Brain microvascular endothelial cell (primary cell): Measurements from ENCODE around the gene STAU1.

Source experiments
- DNase-seq: peaks from one replicate; pipeline ENCODE4 v3.0.0-alpha.2; 2020
- H3K27ac ChIP-seq: fragments of 250-450 bp; sonication (Bioruptor Pico); 2 replicates; pipeline ENCODE4 v1.5.1; 2020; ENCODE audit warnings: mild to moderate bottlenecking, moderate library complexity
- H3K27me3 ChIP-seq: fragments of 250-450 bp; sonication (Bioruptor Pico); replicated peaks from 2 replicates; pipeline ENCODE4 v1.5.1; 2020; ENCODE audit warnings: mild to moderate bottlenecking
- H3K36me3 ChIP-seq: fragments of 250-450 bp; sonication (Bioruptor Pico); replicated peaks from 2 replicates; pipeline ENCODE4 v1.5.1; 2020; ENCODE audit warnings: mild to moderate bottlenecking
- H3K4me3 ChIP-seq: 2 replicates; pipeline ENCODE4 v1.5.1; 2011; ENCODE audit warnings: low read depth, mild to moderate bottlenecking, control low read depth, low read length, moderate library complexity
- CTCF ChIP-seq: IDR thresholded peaks from 2 replicates; pipeline ENCODE4 v1.5.1; 2011; ENCODE audit warnings: low read depth, mild to moderate bottlenecking, moderate library complexity, low read length, control low read depth, inconsistent platforms; ENCODE audit errors: missing control alignments
- in situ Hi-C: cut with HindIII; loops from 2 replicates; pipeline ENCODE4 v1.10.0; 2017; ENCODE audit warnings: low sequenced_read_pairs, low pct_ligation_motif_present

Gene STAU1

GRCh38 chr20:49163696-49164095 is 24.4 kb downstream of the STAU1 start:
- no peak overlapping the region for H3K27ac ChIP-seq
- TF ChIP-seq CTCF = no peak
- in situ Hi-C loops = no loop called here
- no peaks in the 10 kb centered on the region for H3K27me3 ChIP-seq
- no peak overlapping the region for H3K4me3 ChIP-seq
- H3K36me3 ChIP-seq = peaks cover 4% of the 10 kb centered on the region
- no peak for DNase-seq

GRCh38 chr20:49161428-49162152 is 26.5 kb downstream of the STAU1 start:
- Histone ChIP-seq H3K27ac (no peak overlapping the region), H3K4me3 (no peak overlapping the region), H3K36me3 (peaks cover 4% of the 10 kb centered on the region), H3K27me3 (no peaks in the 10 kb centered on the region)
- no peak for TF ChIP-seq CTCF
- no peak for DNase-seq
- in situ Hi-C loops = no loop called here

- H3K4me3 ChIP-seq = no peak overlapping the region
- no peak overlapping the region for H3K27ac ChIP-seq
- peaks cover 4% of the 10 kb centered on the region for H3K36me3 ChIP-seq
- no peaks in the 10 kb centered on the region for H3K27me3 ChIP-seq
- TF ChIP-seq CTCF = no peak
- DNase-seq = no peak
- in situ Hi-C loops = no loop called here
Observed at GRCh38 chr20:49160057-49160929, 27.8 kb downstream of the STAU1 start.

- H3K27ac ChIP-seq = no peak overlapping the region
- no peaks in the 10 kb centered on the region for H3K27me3 ChIP-seq
- H3K36me3 ChIP-seq = peaks cover 2% of the 10 kb centered on the region
- no peak for DNase-seq
- H3K4me3 ChIP-seq = no peak overlapping the region
- in situ Hi-C loops = no loop called here
- TF ChIP-seq CTCF = no peak
Observed at GRCh38 chr20:49157146-49157545, 31.0 kb downstream of the STAU1 start.

- DNase-seq = no peak
- peaks cover 5% of the 10 kb centered on the region for H3K36me3 ChIP-seq
- no peak for TF ChIP-seq CTCF
- no peak overlapping the region for H3K27ac ChIP-seq
- in situ Hi-C loops = no loop called here
- no peaks in the 10 kb centered on the region for H3K27me3 ChIP-seq
- H3K4me3 ChIP-seq = no peak overlapping the region
Observed at GRCh38 chr20:49156481-49156880, 31.7 kb downstream of the STAU1 start.
